ENCODE measurements around the gene SOD1.

The SOD1 gene

DNA sequence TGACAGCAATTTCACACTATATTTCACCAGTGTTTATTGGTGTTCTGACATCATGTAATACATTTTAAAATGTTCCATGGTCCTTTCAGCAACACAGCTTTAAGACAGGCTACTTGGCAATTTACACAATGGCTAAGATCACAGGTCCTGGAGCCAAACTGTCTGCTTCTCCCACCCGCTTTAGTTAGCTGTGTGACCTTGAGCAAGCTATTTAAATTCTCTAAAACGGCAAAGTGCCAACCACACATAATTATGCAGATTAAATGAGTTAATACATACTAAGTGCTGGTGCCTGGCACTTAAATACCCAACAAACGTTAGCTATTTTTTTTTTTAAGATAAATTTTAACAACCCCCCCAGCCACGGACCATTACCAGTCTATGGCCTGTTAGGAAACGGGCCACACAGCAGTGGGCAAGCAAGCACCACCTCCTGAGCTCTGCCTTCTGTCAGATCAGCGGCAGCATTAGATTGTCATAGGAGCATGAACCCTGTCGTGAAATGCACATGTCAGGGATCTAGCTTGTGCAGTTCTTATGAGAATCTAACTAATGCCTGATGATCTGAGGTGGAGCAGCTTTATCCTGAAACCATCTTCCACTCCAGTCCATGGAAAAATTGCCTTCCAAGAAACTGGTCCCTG lies 26.9 kb downstream of the SOD1 start:
- no peak for DNase-seq

DNA sequence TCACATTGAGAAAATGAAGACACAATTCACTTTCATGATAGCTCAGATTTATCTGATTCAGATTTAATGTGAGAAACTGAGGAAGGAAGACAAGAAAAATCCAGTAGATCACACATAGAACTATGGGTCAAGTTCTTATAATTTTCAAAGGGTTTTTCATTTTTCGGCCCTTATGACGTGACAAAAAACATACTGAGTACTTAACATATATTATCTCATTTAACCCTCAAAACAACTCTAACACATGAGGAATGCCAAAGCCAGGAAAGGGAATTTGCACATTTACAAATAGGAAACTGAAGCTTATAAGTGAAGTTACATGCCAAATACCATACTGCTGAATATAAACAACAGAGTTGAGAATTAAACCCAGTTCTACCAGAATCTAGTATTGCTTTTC lies 27.6 kb downstream of the SOD1 start:
- no peak for DNase-seq

DNA sequence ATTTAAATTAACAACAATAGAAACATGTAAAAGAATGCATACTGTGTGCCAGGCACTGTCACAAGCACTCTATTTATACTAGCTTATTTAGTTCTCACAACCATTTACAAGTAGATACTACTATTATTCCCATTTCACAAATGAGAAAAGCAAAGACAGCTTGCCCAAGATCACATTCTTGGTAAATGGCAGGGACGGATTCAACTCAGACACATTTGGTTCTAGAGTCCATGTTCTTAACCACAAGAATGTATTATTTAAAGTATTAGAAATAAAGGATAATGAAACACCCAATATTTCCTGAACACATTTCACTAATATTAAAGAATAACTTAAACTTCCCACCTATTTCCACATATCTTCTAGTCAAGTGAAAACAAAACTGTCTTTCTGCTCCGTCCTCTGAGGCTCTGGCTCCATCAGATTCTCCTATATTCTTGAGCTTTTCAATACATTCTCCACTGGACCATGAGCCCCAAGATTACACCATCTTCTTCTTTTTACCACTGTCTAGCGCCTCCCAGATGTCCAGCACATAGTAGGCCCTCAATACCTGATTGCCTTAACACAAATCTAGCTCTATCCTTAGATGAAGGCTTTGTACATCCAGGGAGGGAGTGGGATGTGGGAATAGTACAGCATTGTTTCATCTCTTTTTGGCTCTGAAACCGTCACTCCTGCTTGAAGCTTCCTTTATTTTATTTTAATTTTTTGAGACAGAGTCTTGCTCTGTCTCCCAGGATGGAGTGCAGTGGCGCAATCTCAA lies 29.3 kb downstream of the SOD1 start:
- DNase-seq, result no peak

DNA sequence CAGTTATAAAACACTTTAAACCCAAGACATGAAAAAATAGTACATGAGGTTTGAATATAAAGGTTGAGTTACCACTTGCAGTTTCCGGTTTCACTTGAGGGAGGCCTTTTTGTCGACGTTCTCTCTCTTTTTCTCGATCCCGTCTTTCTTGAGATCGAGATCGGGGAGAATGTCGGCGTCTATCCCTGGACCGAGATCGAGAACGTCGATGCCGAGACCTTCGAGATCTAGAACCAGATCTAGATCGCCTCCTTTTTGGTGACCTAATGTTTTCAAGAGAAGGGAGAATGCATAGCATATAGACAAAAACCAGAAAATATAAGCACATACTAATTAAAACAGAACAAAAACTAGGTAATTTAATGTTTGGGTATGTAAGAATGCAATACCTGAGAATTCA lies 33.7 kb downstream of the SOD1 start:
- no peak for DNase-seq

DNA sequence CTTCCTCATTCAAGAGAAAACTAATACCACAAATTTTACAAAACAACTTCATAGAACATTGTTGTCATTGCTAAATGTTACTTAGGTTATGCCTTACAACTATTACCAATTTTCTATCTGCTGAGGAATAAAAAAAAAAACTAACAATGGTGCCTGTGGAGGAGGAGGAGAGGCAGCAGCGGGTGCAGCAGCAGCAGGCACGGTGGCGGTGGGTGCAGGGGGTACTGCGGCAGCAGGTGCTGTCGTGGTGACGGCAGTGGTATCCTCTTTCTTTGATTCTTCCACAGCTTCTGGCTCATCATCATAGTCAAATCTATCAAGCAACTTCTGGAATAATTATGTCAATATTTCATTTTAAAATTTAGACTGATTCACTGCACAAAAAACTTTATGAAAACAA lies 36.9 kb downstream of the SOD1 start:
- DNase-seq, result no peak

DNA sequence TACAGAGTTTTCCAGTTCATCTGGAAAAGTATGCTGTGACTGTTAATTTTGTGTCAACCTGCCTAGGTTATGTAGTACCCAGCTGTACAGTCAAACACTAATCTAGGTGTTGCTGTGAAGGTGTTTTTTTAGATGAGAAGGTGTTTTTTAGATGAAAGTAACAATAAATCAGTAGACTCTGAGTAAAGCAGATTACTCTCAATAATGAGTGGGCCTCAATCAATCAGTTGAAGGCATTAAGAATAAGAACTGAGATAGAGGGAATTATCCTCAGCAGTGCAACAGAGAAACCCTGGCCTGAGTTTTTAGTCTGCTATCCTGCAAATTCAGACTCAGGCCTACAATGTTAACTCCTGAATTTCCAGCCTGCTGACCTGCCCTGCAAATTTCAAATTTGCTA lies 39.0 kb downstream of the SOD1 start:
- no peak for DNase-seq

DNA sequence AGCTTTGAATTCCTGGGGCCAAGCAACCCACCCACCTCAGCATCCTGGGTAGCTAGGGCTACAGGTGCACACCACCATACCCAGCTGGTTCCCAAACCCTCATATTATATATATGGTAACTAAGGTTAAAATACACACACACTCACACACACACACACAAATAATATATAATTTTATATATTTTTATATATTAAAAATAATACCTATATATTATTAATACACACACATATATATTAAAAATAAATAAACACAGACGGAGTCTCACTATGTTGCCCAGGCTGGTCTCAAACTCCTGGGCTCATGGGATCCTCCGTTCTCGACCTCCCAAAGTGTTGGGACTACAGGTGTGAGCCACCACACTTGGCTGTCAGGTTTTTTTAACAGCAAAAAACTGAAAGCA lies 40.5 kb downstream of the SOD1 start:
- no peak for DNase-seq

DNA sequence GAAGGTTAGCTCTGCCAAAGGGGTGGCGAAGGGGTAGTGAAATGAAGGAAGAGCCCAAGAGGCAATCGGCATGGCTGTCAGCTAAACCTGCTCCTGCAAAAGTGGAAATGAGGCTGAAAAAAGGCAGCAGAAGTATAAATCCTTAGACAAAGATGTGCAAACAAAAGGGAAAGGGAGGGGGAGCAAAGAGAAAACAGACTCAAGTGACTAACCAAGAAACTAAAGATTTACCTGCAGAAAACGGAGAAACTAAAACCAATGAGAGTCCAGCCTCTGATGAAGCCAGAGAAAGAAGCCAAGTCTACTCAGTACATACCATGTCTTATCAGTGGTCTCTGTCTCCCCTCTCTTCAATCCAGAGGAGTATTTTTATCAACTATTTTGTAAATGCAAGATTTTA lies 47.1 kb downstream of the SOD1 start:
- no peak for DNase-seq

DNA sequence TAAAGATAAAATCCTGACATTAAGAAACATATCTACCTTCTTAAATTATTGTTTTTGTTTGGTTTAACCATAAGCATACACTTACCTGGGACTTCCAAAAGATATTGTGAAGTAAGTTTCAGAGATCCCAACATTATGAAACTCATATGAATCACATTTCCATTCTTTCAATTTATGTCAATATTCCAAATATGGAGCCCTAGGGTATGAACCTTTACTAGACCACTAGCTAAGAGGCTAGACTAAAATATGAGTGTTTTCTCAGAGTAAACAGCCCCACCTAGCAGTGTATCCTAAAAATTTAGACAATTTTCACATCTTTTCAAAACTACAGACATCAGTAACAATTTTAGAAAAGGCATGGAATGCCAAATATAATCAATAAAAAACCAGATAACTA lies 48.0 kb downstream of the SOD1 start:
- no peak for DNase-seq

DNA sequence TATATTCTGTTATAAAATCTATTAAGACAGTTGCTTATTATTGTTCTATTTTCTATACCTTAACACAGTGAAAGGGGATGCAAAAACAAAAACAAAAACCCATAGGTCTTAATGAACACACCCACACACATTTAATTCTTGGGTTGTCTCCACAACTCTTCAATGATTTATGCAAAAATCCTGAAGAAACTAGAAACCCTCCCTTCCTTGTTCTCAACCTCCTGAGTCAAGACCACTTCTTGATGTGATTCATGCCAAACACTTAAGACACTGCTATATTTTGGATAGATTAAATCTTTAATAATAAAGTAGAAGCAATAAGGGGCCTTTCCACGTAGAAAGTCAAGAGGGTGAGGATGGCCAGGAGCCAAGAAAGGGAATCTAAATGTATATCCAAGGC lies 49.0 kb downstream of the SOD1 start:
- no peak for DNase-seq

DNA sequence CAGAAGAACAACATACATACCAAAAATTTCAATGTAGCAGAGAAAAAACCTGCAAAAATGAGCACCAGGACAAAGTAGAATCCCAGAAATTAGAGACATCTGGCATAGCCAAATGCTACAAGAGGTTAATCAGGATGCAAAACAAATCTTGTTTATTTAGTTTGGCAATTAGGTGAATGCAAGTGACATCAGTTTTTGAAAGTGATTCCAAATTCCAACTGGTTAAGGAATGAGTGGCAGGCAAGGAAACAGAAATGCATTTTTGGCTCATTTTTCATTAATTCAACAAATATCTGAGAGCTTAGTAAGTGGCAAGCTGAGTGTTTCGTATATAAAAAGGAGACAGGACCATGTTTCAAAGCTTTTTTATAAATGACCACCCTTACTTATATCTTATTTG lies 51.1 kb downstream of the SOD1 start:
- no peak for DNase-seq

DNA sequence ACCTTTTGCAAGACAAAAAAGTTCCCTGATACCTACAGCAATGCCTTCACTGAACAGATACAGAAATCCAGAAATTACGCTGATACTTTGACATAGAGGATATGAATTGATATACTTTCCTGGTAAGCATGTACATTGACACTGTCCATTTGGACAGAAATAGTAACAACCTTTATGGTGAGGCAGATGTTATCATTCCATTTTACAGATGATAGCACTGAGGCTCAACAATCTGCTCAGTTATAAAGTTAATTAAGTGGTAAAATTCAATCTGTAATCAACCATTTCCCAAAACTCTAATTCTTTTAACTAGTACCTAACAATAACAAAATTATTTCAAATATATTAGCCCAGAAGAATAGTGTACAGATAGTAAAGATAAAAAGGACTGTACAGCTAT lies 51.8 kb downstream of the SOD1 start:
- DNase-seq, result no peak

DNA sequence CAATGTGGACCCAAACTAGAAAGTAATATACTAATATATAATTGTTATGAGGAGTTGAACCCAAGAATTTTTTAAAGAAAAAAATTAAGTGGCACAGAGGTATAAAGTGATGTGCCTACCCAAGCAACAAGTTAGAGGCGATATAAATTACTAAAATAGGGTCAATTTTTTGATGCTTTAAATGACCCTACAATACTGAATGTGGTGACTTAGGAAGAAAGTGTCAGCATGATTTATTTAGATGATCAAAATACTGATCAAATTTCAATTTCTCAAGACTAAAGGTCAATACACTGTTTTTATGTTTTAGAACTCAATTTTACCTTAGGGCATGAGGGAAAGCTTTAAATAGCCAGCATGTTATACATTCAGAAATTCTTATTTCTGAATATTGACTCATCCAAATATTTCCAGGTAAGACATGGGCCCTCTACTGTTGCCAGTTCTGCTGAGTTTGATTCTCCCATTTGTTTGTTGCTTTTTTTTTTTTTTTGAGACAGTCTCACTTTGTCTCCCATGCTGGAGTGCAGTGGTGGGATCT lies 52.3 kb downstream of the SOD1 start:
- DNase-seq, result no peak

DNA sequence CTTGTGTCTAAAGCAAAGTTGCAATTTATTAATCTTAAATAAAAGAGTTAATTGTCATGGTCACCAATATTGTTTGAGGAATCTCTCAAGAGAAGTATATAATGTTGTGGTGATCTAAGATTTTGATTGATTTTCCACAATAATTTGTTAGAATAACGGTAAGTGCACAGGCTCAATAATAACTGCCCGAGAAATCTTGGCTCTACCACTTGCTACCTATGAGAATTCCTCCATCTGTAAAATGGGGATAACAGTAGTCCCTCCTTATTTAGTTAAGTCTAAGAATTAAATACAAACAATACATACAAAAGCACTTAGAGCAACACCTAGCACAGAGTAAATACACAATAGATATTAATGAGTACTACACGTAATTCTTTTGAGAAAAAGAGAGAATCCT lies 53.6 kb downstream of the SOD1 start:
- DNase-seq, result no peak

DNA sequence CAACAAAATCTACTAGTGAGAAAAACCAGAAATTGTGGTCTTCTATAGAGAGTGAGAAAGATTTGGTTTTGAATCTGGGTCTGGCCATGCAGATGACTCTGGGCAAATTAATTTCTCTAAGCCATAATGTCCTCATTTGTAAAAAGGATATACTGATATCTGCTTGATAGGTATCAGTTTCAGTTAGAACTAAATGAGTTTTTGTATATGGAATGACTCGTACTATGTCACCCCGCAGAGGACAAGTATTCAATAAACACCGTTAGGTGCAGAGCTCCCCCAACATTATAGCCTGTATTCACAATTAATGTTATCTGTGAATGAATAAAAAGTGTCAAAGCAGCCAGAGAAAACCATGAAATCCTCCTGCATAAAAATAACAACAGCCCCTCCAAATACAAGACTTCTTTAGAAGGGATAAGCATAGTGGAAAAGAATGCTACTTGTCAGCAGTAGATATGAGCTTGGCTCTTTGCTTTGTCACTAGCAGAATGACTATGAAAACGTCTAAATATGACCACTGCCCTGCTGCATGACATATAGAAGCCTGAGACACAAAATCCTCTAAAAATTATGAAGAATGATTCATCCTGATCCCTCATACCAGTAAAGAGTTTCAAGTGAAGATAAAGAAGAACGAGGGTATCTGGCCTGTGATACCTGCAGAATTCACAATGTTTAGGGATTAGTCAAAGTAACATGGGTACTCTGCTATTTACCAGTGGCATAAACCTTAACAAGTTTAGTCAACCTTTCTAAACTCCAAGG lies 54.7 kb downstream of the SOD1 start:
- peak; percentile 64 for DNase-seq

DNA sequence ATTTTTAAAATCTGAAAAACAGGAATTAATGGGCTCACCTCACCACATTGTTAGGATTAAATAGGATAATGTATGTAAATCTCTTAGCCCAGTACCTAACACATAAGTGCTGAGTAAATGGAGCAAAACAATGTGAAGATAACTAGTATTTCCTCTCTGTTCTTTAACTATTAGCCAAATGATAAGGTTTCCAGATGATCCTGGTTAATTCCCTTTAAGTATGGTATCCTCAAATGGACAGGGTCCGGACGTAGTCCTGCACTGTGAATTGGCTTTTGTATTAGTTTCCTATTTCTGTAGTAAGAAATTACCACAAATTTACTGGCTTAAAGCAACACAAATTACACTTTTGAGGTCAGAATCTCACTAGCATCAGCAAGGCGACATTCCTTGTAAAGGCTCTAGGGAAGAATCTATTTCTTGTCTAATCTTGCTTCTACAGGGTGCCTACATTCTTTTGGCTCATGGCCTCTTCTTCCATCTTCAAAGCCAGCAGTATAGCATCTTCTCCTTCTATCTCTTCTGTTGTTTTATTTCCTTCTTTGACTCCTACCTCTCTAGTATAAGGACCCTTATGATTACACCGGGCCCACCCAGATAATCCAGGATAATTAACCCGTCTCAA lies 55.4 kb downstream of the SOD1 start:
- DNase-seq, result peak; percentile 51

DNA sequence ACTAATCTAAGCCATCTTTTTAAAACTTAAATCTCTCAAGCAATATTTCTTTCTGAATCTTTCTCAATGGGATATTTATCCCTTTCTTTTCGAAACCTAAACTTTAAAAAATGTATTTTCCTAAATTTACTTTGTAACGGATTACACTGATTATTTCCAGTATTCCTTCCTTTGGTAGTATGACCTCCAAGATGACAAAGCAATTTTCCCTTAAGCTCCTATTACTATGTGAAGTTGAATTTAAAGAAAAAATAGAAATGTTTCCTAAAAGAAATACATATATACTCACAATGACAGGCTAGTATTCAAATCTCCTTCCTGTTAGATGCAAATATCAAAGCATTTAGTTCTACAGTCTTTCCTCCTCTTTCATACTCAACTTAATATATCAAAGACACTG lies 56.6 kb downstream of the SOD1 start:
- no peak for DNase-seq
